Activated CD8-positive, alpha-beta memory T cell treated with anti-CD3 and anti-CD28 coated beads for 36 hours (primary cell): ENCODE measurements around the gene RAI14. TPM values are rescaled to one million over a fixed set of nuclear protein-coding genes. Genes with fewer than 3 reads are reported as not detected.

Source experiments
- CTCF ChIA-PET: fragments of 350-600 bp; sonication (Branson Sonifier 250); formaldehyde crosslinking; loops from one replicate; lab custom pipeline; 2021; ENCODE audit warnings: antibody characterized with exemption; lab: Charles Lee
- POLR2A ChIA-PET: fragments of 350-600 bp; sonication (Branson Sonifier 250); formaldehyde crosslinking; loops from one replicate; lab custom pipeline; 2021; ENCODE audit warnings: antibody characterized with exemption; lab: Charles Lee
- total RNA-seq, 2 experiments: library from RNA; stranded (reverse); gene quantifications; one replicate each; pipeline ENCODE4 v1.2.3, GENCODE V29; 2021

Gene RAI14
- total RNA-seq, 2 experiments from 2014 or later: 4.2 to 5.0 TPM

- POLR2A ChIA-PET: no interaction called here
- CTCF ChIA-PET: no interaction called here
Observed at GRCh38 chr5:34672196-34672595, 16.1 kb downstream of the RAI14 start.

- POLR2A ChIA-PET: no interaction called here
- CTCF ChIA-PET: interaction anchor here (1.0 kb wide), 1 partner anchor 10 kb away, joined by 3 read pairs; no protein-coding TSS in a partner anchor
Observed at GRCh38 chr5:34673463-34674125, 17.5 kb downstream of the RAI14 start.

- POLR2A ChIA-PET: no interaction called here
Observed at GRCh38 chr5:34674187-34674586, 18.1 kb downstream of the RAI14 start.

GRCh38 chr5:34675857-34676256 lies 19.7 kb downstream of the RAI14 start:
- ChIA-PET CTCF (no interaction called here), POLR2A (no interaction called here)

More at GRCh38 chr5:34674187-34674586, 18.1 kb downstream of the RAI14 start:
- CTCF ChIA-PET: no interaction called here

GRCh38 chr5:34676416-34676815 lies 20.3 kb downstream of the RAI14 start:
- ChIA-PET CTCF (no interaction called here), POLR2A (interaction anchor here (0.7 kb wide), 1 partner anchor 306 kb away, joined by 4 read pairs; no protein-coding TSS in a partner anchor)

GRCh38 chr5:34677428-34677827 lies 21.3 kb downstream of the RAI14 start:
- POLR2A ChIA-PET: no interaction called here
- CTCF ChIA-PET: interaction anchor here (0.6 kb wide), 1 partner anchor 1815 kb away, joined by 3 read pairs; no protein-coding TSS in a partner anchor

- ChIA-PET POLR2A (no interaction called here), CTCF (interaction anchor here (1.2 kb wide), 1 partner anchor 13 kb away, joined by 3 read pairs; no protein-coding TSS in a partner anchor)
Observed at GRCh38 chr5:34680896-34681295, 24.8 kb downstream of the RAI14 start.

- ChIA-PET POLR2A (no interaction called here), CTCF (no interaction called here)
Observed at GRCh38 chr5:34682926-34683623, 26.9 kb downstream of the RAI14 start.

- ChIA-PET POLR2A (no interaction called here), CTCF (no interaction called here)
Observed at GRCh38 chr5:34684281-34684979, 28.3 kb downstream of the RAI14 start.

GRCh38 chr5:34684980-34685352 lies 28.8 kb downstream of the RAI14 start:
- CTCF ChIA-PET: no interaction called here
- POLR2A ChIA-PET: no interaction called here

- ChIA-PET POLR2A (no interaction called here), CTCF (no interaction called here)
Observed at GRCh38 chr5:34685485-34686165, 29.5 kb downstream of the RAI14 start.

- CTCF ChIA-PET: no interaction called here
- POLR2A ChIA-PET: no interaction called here
Observed at GRCh38 chr5:34686762-34687268, 30.7 kb downstream of the RAI14 start.

GRCh38 chr5:34687269-34688011 lies 31.3 kb downstream of the RAI14 start:
- POLR2A ChIA-PET: no interaction called here
- CTCF ChIA-PET: interaction anchor here (0.6 kb wide), 1 partner anchor 213 kb away, joined by 3 read pairs; no protein-coding TSS in a partner anchor

- POLR2A ChIA-PET: no interaction called here
- CTCF ChIA-PET: interaction anchor here (0.6 kb wide), 1 partner anchor 214 kb away, joined by 3 read pairs; no protein-coding TSS in a partner anchor
Observed at GRCh38 chr5:34688015-34688810, 32.1 kb downstream of the RAI14 start.

GRCh38 chr5:34690301-34690700 lies 34.2 kb downstream of the RAI14 start:
- POLR2A ChIA-PET: no interaction called here
- CTCF ChIA-PET: no interaction called here

- CTCF ChIA-PET: no interaction called here
- POLR2A ChIA-PET: no interaction called here
Observed at GRCh38 chr5:34690898-34691297, 34.8 kb downstream of the RAI14 start.

- ChIA-PET POLR2A (no interaction called here), CTCF (no interaction called here)
Observed at GRCh38 chr5:34691326-34691725, 35.2 kb downstream of the RAI14 start.

- POLR2A ChIA-PET: no interaction called here
- CTCF ChIA-PET: no interaction called here
Observed at GRCh38 chr5:34692786-34693185, 36.7 kb downstream of the RAI14 start.
